ENCODE data around the gene KANK3. TPM values are rescaled to one million over a fixed set of nuclear protein-coding genes. Genes with fewer than 3 reads are reported as not detected.
"Not testable (repeated sequence)": the region's sequence is repeated elsewhere in the genome, so short reads cannot be mapped to it uniquely, and the experiment has no call there.

Gene KANK3
- not detected for polyA plus RNA-seq (2012; ENCODE audit: missing spikeins)

DNA sequence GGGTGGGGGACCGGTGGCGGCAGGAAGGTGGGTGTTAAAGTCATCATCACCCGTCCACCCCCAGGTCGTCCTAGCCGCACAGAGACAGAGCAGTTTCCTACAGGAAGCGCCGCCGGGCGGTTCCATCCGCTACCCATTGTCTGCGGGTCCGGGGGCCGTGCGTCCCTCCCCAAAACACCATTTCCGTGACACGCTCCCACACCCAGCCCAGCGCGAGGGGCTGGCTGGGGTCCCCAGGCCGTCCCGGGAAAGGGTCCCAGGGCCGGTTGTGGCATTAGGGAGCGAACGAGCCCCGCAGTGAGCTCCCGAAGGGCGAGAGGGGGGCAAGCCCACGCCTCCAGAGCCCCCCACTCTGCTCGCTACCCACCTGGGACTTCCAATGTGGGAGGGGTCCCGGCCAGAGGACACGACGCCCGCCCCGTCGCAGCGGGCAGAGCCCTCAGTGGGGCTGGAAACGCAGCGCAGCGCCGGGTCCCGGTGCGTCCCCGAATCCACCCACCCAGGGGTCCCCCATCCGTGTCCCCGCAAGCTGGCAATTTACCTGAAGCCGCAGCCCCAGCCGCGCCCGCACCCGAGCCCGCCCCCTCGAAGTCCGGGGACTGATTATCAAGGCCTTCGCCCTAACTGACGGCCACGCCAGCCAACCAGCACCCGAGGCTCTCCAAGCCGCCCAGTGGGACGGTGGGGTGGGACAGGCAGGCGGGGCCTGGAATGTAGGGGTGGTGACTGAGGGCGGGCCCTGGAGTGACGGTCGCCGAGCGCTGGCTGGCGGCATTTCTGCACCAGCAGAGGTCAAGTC lies at the start of gene KANK3:
TSS of gene KANK3 (minus strand) at position 579 of the 799 bp plus-strand sequence. CDS start 5,434 bp downstream, outside the sequence.
- DNase-seq (ENCODE audit: insufficient read length) (peak; percentile 99), FAIRE-seq (peak; percentile 78)
- TF ChIP-seq POLR2A (IDR thresholded peaks at IDR 0.05; ENCODE audit: low read depth, low read length) = no peak
- no peak for TF ChIP-seq TAF1 (IDR thresholded peaks at IDR 0.05; ENCODE audit: borderline replicate concordance, low read depth, low read length)
- no peak for TF ChIP-seq POLR2AphosphoS5 (IDR thresholded peaks at IDR 0.05; ENCODE audit: low read depth, low read length)

DNA sequence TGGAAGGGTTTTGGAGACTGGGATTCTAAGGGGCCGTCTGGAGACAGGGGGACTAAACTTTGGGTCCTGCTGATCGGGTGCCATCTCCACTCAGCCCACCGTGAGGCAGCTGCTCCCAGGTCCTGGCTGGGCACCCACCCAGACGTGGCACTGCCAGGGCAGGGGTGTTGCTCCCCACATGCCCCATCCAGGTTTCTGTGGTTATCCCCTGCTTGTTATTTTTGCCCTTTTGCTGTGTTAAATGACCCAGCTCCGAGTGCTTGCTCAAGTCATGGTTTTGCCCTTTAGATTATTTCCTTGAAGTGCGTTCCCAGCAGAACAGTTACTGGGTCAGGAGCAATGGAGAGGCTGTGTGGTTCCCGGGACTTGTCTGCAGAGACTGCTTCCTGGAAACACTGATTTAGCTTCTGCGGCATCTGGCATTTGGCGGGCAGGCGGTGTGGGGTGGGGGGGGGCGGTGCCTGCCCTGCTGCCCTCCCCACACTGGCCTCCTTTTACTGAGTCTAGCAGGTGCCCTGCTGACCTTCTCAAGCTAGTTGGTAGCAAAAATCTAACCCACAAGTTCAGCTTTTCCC lies 49.0 kb upstream of the KANK3 start:
- FAIRE-seq = no peak
- TF ChIP-seq POLR2A (IDR thresholded peaks at IDR 0.05; ENCODE audit: low read depth, low read length) (no peak), POLR2AphosphoS5 (IDR thresholded peaks at IDR 0.05; ENCODE audit: low read depth, low read length) (no peak), TAF1 (IDR thresholded peaks at IDR 0.05; ENCODE audit: borderline replicate concordance, low read depth, low read length) (no peak)

DNA sequence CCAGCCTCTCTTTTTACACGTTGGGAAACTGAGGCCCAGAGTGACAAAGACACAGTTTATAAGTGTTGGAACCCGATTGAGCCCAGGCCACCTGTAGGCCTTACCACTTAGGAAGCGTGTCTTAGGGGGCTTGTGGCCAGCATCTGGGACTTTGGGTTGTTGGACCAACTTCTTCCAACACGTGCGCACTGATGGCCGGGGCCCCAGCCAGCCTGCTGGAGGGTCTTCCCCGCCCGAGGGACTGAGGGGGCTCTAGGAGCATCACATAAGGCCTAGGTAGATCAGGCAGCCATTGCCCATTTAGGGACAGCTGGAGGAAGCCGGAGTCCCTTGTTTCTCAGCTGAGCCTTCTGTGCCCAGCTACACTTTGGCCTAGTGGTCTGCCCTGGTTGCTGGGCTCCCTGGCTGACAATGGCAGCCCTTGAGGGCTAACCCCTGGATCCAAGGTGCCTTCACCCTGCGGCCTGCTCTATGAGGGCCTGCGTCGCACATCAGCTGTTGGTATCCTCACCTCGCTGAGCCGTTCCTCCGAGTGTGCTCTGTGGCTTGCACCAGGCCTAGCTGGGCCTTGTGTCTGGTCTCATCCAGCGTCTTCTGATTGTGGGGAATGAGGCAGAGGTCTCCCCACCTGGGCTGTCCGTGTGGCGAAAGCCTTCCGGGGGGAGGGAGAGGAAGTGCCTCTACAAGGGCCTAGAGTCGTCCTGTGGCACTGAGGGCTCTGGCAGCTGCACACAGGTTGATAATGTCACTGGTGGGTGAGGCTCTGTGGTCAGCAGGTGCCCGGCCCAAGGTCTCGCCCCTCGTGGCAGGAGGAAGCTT lies 48.3 kb upstream of the KANK3 start:
- FAIRE-seq (no peak), DNase-seq (ENCODE audit: insufficient read length) (no peak)
- TF ChIP-seq POLR2AphosphoS5 (IDR thresholded peaks at IDR 0.05; ENCODE audit: low read depth, low read length) (no peak), TAF1 (IDR thresholded peaks at IDR 0.05; ENCODE audit: borderline replicate concordance, low read depth, low read length) (no peak), POLR2A (IDR thresholded peaks at IDR 0.05; ENCODE audit: low read depth, low read length) (no peak)

More for the DNA sequence above, 49.0 kb upstream of the KANK3 start:
- DNase-seq (ENCODE audit: insufficient read length) = no peak

DNA sequence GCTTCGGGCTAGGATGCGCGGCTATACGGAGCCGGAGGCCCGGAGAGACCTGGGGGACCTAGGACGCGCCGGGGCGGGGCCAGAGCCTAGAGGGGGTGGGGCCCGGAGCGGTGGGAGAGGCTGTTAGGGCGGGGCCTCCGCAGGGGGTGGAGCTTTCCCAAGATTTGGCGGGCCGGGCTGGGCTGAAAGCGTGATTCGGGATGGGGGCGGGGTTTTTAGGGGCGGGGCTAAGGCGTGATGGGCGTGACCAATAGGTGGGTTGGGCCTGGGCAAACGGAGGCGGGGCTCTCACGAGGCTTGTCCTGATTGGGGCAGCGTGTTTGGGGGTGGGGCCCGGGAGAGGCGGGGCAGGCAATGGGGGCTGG lies 47.5 kb upstream of the KANK3 start:
- FAIRE-seq = no peak
- DNase-seq (ENCODE audit: insufficient read length) = peak; percentile 90
- TF ChIP-seq POLR2AphosphoS5 (IDR thresholded peaks at IDR 0.05; ENCODE audit: low read depth, low read length) (no peak), TAF1 (IDR thresholded peaks at IDR 0.05; ENCODE audit: borderline replicate concordance, low read depth, low read length) (no peak), POLR2A (IDR thresholded peaks at IDR 0.05; ENCODE audit: low read depth, low read length) (no peak)

DNA sequence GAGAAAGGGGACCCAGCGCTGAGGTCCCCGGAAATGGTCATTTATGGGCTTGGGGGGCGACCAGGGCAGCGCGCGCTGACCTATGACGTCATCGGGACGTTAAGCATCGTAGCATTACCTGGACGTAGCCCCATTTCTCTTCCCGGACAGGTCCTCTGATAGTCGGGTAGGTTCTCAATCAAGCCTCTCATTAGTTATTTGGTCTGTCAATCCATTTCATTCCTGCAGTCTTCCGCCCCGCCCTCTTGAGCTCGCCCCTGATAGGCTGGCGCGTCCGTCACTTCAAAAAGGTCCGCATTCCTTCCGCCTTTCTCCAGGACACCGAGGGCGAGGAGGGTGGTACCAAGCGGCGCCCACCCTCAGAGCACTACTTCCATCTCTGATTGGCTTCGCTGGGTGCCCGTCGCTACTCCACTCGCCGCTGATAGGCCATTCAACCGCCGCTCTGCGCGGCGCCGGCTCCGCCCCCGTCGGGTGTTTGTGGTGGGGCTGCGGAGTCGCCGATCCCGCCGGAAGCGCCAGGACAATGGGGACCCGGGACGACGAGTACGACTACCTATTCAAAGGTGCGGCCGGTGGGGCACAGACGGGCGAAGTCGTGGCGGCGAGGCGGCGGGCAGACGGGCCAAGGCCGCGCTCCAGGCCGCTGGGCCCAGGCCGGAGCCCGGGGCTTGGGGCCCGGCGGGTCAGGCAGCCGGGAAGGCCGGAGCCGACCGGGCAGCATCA lies 47.0 kb upstream of the KANK3 start, which contains the start of gene RAB11B:
TSS of gene RAB11B (plus strand) at position 470 of the 726 bp plus-strand sequence. CDS start at position 527, 57 bp downstream.
- DNase-seq (ENCODE audit: insufficient read length) (peak; percentile 96), FAIRE-seq (peak; percentile 98)
- peak; percentile 17; the same call in 1 of the 2 replicates for TF ChIP-seq POLR2A (IDR thresholded peaks at IDR 0.05; ENCODE audit: low read depth, low read length)
- no peak; the same call in 1 of the 2 replicates for TF ChIP-seq TAF1 (IDR thresholded peaks at IDR 0.05; ENCODE audit: borderline replicate concordance, low read depth, low read length)
- no peak for TF ChIP-seq POLR2AphosphoS5 (IDR thresholded peaks at IDR 0.05; ENCODE audit: low read depth, low read length)

DNA sequence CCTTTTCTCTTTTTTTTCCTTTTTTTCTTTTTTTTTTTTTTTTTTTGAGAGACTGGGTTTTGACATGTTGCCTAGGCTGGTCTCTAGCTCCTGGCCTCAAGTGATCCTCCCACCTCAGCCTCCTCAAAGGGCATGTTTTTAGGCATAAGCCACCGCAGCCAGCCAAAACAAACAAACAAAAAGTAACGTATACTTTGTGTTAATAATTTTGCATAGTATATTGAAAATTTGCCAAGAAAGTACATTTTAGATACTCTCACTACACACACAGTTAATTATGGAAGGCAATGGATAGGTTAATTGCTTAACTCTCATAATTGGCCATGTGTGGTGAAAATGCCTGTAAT lies 45.5 kb upstream of the KANK3 start:
- FAIRE-seq = no peak
- TF ChIP-seq POLR2A (IDR thresholded peaks at IDR 0.05; ENCODE audit: low read depth, low read length) = no peak
- TF ChIP-seq TAF1 (IDR thresholded peaks at IDR 0.05; ENCODE audit: borderline replicate concordance, low read depth, low read length) = no peak
- TF ChIP-seq POLR2AphosphoS5 (IDR thresholded peaks at IDR 0.05; ENCODE audit: low read depth, low read length) = no peak
- no peak for DNase-seq (ENCODE audit: insufficient read length)

DNA sequence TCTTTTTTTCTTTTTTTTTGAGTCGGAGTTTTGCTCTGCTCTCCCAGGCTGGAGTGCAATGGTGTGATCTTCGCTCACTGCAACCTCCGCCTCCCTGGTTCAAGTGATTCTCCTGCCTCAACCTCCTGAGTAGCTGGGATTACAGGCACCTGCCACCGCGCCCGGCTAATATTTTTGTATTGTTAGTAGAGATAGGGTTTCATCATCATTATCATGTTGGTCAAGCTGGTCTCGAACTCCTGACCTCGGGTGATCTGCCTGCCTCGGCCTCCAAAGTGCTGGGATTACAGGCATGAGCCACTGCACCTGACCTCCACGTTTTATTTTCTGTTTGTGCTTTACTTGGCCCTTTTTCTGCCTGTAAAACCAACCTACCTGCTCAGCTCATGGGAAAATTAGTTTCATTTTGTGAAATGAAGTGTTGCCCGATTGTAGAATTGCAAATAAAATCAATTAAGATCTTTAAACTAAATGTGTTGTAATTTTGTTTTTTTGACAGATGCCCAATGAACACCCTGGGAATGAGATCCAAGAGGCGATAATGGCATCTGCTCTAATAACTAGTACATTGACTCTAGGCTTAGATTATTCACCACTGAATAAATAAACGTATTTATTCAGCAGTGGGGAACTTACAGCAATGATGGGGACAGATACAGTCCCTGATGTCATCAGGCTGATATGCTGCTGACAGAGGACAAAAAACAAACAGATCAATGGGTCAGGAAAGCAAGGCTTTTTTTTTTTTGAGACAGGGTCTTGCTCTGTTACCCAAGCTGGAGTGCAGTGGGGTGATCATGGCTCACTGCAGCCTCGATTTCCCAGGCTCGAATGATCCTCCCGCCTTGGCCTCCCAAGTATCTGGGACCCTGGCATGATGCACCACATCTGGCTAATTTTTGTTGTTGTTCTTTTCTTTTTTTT lies 44.9 kb upstream of the KANK3 start:
- TF ChIP-seq TAF1 (IDR thresholded peaks at IDR 0.05; ENCODE audit: borderline replicate concordance, low read depth, low read length) (no peak), POLR2A (IDR thresholded peaks at IDR 0.05; ENCODE audit: low read depth, low read length) (no peak), POLR2AphosphoS5 (IDR thresholded peaks at IDR 0.05; ENCODE audit: low read depth, low read length) (no peak)
- no peak for FAIRE-seq
- no peak for DNase-seq (ENCODE audit: insufficient read length)

DNA sequence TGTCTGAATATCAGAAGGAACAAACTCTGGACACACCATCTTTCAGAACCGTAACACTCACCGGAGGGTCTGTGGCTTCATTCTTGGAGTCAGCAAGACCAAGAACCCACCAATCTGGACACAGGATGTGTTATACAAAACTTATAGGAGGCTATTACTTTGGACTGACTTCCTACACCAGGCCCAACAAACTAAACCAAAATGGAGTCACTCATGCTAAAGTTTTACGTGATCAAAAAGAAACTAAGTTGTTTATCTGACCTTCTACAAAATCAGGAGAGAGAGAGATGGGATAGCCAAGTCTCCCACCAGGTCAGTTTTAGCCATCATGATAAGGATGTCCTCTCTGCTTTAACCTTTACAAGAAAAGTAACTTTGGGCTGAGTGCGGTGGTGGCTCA lies 43.9 kb upstream of the KANK3 start:
- FAIRE-seq = no peak

DNA sequence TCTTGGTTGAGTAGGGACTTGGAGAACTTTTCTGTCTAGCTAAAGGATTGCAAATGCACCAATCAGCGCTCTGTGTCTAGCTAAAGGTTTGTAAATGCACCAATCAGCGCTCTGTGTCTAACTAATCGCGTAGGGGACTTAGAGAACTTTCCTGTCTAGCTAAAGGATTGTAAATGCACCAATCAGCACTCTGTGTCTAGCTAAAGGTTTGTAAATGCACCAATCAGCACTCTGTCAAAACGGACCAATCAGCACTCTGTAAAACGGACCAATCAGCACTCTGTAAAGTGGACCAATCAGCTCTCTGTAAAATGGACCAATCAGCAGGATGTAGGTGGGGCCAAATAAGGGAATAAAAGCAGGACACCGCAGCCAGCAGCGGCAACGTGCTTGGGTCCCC lies 43.4 kb upstream of the KANK3 start:
- FAIRE-seq; DNase-seq (ENCODE audit: insufficient read length): not testable (repeated sequence)

More for the DNA sequence above, 43.9 kb upstream of the KANK3 start:
- no peak for DNase-seq (ENCODE audit: insufficient read length)
- no peak for TF ChIP-seq POLR2AphosphoS5 (IDR thresholded peaks at IDR 0.05; ENCODE audit: low read depth, low read length)
- TF ChIP-seq POLR2A (IDR thresholded peaks at IDR 0.05; ENCODE audit: low read depth, low read length) = no peak
- TF ChIP-seq TAF1 (IDR thresholded peaks at IDR 0.05; ENCODE audit: borderline replicate concordance, low read depth, low read length) = no peak

DNA sequence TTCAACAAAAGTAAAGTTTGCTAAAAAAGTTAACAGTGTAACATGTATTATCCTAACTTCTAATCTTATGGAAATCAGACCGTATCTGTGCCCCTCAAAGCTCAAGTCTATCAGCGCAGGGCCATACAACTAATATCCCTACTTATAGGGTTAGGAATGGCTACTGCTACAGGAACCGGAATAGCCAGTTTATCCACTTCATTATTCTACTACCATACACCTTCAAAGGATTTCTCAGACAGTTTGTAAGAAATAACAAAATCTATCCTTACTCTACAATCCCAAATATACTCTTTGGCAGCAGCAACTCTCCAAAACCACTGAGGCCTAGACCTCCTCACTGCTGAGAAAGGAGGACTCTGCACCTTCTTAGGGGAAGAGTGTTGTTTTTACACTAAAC lies 42.5 kb upstream of the KANK3 start:
- FAIRE-seq; DNase-seq (ENCODE audit: insufficient read length): not testable (repeated sequence)

DNA sequence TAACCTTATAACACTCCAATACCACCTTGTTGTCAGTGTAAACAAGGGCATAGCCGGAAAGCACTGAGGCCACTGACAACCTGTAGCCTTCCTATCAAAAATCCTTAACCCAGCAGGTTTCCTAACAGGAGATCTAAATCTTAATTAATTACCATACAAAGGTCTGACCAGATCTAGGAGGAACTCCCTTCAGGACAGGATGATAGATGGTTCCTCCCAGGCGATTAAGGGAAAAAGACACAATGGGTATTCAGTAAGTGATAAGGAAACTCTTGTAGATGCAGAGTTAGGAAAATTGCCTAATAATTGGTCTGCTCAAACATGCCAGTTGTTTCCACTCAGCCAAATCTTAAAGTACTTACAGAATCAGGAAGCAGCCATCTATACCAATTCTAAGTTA lies 42.0 kb upstream of the KANK3 start:
- not testable (repeated sequence) for DNase-seq (ENCODE audit: insufficient read length); FAIRE-seq

DNA sequence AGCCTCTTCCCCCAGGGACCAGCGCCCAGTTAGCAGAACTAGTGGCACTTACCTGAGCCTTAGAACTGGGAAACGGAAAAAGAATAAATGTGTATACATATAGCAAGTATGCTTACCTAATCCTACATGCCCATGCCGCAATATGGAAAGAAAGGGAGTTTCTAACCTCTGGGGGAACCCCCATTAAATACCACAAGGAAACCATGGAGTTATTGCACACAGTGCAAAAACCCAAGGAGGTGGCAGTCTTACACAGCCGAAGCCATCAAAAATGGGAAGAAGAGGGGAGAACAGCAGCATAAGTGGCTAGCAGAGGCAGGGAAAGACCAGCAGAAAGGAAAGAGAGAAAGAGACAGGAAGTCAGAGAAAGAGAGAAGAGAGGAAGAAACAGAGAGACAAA lies 41.5 kb upstream of the KANK3 start:
- FAIRE-seq; DNase-seq (ENCODE audit: insufficient read length): not testable (repeated sequence)

DNA sequence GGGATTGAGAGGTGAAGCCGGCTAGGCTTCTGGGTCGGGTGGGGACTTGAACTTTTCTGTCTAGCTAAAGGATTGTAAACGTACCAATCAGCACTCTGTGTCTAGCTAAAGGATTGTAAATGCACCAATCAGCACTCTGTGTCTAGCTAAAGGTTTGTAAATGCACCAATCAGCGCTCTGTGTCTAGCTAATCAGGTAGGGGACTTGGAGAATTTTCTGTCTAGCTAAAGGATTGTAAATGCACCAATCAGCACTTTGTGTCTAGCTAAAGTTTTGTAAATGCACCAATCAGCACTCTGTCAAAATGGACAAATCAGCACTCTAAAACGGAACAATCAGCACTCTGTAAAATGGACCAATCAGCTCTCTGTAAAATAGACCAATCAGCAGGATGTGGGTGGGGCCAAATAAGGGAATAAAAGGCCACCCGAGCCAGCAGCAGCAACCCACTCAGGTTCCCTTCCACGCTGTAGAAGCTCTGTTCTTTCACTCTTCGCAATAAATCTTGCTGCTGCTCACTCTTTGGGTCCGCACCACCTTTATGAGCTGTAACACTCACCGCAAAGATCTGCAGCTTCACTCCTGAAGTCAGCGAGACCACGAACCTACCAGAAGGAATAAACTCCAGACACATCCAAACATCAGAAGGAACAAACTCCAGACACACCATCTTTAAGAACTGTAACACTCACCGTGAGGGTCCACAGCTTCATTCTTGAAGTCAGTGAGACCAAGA lies 36.3 kb upstream of the KANK3 start:
- DNase-seq (ENCODE audit: insufficient read length); FAIRE-seq: not testable (repeated sequence)
